Trophoblast cell (in vitro differentiated cells and primary cell): ENCODE data around the gene CD200. TPM values are rescaled to one million over a fixed set of nuclear protein-coding genes. Genes with fewer than 3 reads are reported as not detected.

ENCODE experiments used
- DNase-seq, 2 donors: peaks; one replicate each; pipeline ENCODE4 v3.0.0-alpha.2; 2016
- H2AFZ ChIP-seq: 2 replicates; pipeline ENCODE4 v1.6.1; 2013; ENCODE audit warnings: low read length, moderate library complexity, mild to moderate bottlenecking; ENCODE audit not compliant: insufficient read depth, poor library complexity
- H2AK5ac ChIP-seq: 2 replicates; pipeline ENCODE4 v1.6.1; 2013; ENCODE audit warnings: mild to moderate bottlenecking, low read length
- H2BK120ac ChIP-seq: 2 replicates; pipeline ENCODE4 v1.6.1; 2013; ENCODE audit warnings: low read length, mild to moderate bottlenecking, moderate library complexity; ENCODE audit not compliant: insufficient read depth, poor library complexity
- H2BK12ac ChIP-seq: 2 replicates; pipeline ENCODE4 v1.6.1; 2013; ENCODE audit warnings: mild to moderate bottlenecking, low read length, moderate library complexity
- H2BK5ac ChIP-seq: 2 replicates; pipeline ENCODE4 v1.6.1; 2013; ENCODE audit warnings: low read length, low read depth, moderate library complexity, mild to moderate bottlenecking; ENCODE audit not compliant: poor library complexity
- H3K14ac ChIP-seq: 2 replicates; pipeline ENCODE4 v1.6.1; 2013; ENCODE audit warnings: mild to moderate bottlenecking, low read length
- H3K18ac ChIP-seq: 2 replicates; pipeline ENCODE4 v1.6.1; 2013; ENCODE audit warnings: mild to moderate bottlenecking, low read length
- H3K23ac ChIP-seq: 2 replicates; pipeline ENCODE4 v1.6.1; 2013; ENCODE audit warnings: low read length
- H3K27ac ChIP-seq: 2 replicates; pipeline ENCODE4 v1.5.1; 2013; ENCODE audit warnings: low read depth, mild to moderate bottlenecking, inconsistent platforms, low read length, moderate library complexity
- H3K27me3 ChIP-seq: 2 replicates; pipeline ENCODE4 v1.6.1; 2013; ENCODE audit warnings: inconsistent platforms, mild to moderate bottlenecking, low read length, moderate library complexity; ENCODE audit not compliant: insufficient read depth
- H3K36me3 ChIP-seq, 2 experiments: 1 replicate in 1 of 2; 2 replicates in 1 of 2; pipeline ENCODE4 v1.6.1; 2013; ENCODE audit warnings: low read length in 2 of 2, mild to moderate bottlenecking in 2 of 2, moderate library complexity in 1 of 2; ENCODE audit not compliant: insufficient read depth in 2 of 2, control insufficient read depth in 1 of 2
- H3K4ac ChIP-seq: 2 replicates; pipeline ENCODE4 v1.6.1; 2013; ENCODE audit warnings: low read depth, mild to moderate bottlenecking, low read length, moderate library complexity
- H3K4me1 ChIP-seq, 2 experiments: 1 replicate in 1 of 2; 2 replicates in 1 of 2; pipeline ENCODE4 v1.6.1; 2013; ENCODE audit warnings: low read length in 2 of 2, mild to moderate bottlenecking in 2 of 2, moderate library complexity in 1 of 2; ENCODE audit not compliant: insufficient read depth in 2 of 2, control insufficient read depth in 1 of 2
- H3K4me2 ChIP-seq: 2 replicates; pipeline ENCODE4 v1.6.1; 2013; ENCODE audit warnings: inconsistent platforms, mild to moderate bottlenecking, low read length, moderate library complexity
- H3K4me3 ChIP-seq: 2 replicates; pipeline ENCODE4 v1.5.1; 2013; ENCODE audit warnings: mild to moderate bottlenecking, low read depth, low read length, inconsistent platforms
- H3K79me1 ChIP-seq: one replicate; pipeline ENCODE4 v1.6.1; 2013; ENCODE audit warnings: low read length
- H3K79me2 ChIP-seq: 2 replicates; pipeline ENCODE4 v1.6.1; 2013; ENCODE audit warnings: low read length, mild to moderate bottlenecking; ENCODE audit not compliant: control insufficient read depth, insufficient read depth, poor library complexity
- H3K9ac ChIP-seq: 2 replicates; pipeline ENCODE4 v1.6.1; 2013; ENCODE audit warnings: mild to moderate bottlenecking, low read length
- H3K9me3 ChIP-seq: 2 replicates; pipeline ENCODE4 v1.6.1; 2013; ENCODE audit warnings: low read depth, mild to moderate bottlenecking, control low read depth, inconsistent platforms, low read length; ENCODE audit not compliant: insufficient read depth
- H4K12ac ChIP-seq: 2 replicates; pipeline ENCODE4 v1.6.1; 2013; ENCODE audit warnings: low read depth, mild to moderate bottlenecking, low read length, moderate library complexity
- H4K8ac ChIP-seq: 2 replicates; pipeline ENCODE4 v1.6.1; 2013; ENCODE audit warnings: low read depth, mild to moderate bottlenecking, low read length, moderate library complexity
- H4K91ac ChIP-seq: one replicate; pipeline ENCODE4 v1.6.1; 2013; ENCODE audit warnings: low read depth, mild to moderate bottlenecking, low read length, moderate library complexity
- WGBS: extraction: QIAGEN DNeasy Blood & Tissue Kit; methylation state at CpG from one replicate; pipeline ENCODE4 v1.1.7; 2013; ENCODE audit warnings: missing lambda C conversion rate; ENCODE audit not compliant: insufficient read length, insufficient coverage; ENCODE audit errors: extremely low coverage; 5-methylcytosine and 5-hydroxymethylcytosine counted together
- polyA plus RNA-seq: library from polyadenylated mRNA; stranded (reverse); fragments of 200-250 nt; gene quantifications from 2 replicates; pipeline ENCODE4 v1.2.3, GENCODE V29; 2013

CD200 gene
- 7.8 TPM in 2 replicates for polyA plus RNA-seq

GRCh38 chr3:112333002-112333380, at the start of gene CD200:
Gene CD200 (plus strand): TSS chr3:112333156. CDS start chr3:112333213, 57 bp downstream.
- Histone ChIP-seq H3K4me1 (peaks cover 0 to 2% of the 10 kb centered on the region in 2 experiments), H2BK5ac (no peak within 1 kb of the TSS), H2AFZ (peak within 1 kb of the TSS; percentile 71), H3K23ac (no peak within 1 kb of the TSS), H2BK12ac (no peak within 1 kb of the TSS), H3K36me3 (no peaks in the 10 kb centered on the region), H3K4me3 (peak within 1 kb of the TSS; percentile 64), H4K12ac (no peak within 1 kb of the TSS), H3K18ac (no peak within 1 kb of the TSS), H3K9ac (no peak within 1 kb of the TSS), H4K8ac (peak within 1 kb of the TSS; percentile 35), H2AK5ac (no peak within 1 kb of the TSS), H3K14ac (no peak within 1 kb of the TSS), H3K9me3 (no peaks in the 10 kb centered on the region), H3K79me1 (no peaks in the 10 kb centered on the region), H3K4me2 (peak within 1 kb of the TSS; percentile 86), H3K27me3 (no peaks in the 10 kb centered on the region), H3K27ac (no peak within 1 kb of the TSS), H4K91ac (no peak within 1 kb of the TSS), H3K79me2 (no peaks in the 10 kb centered on the region), H3K4ac (no peak within 1 kb of the TSS), H2BK120ac (no peak within 1 kb of the TSS)
- WGBS = no CpG with 5 or more reads among the region's 28 CpGs
- DNase-seq = peak; percentile 42

- Histone ChIP-seq H3K4me3 (no peak overlapping the region), H3K18ac (no peak overlapping the region), H3K36me3 (no peaks in the 10 kb centered on the region), H3K23ac (no peak overlapping the region), H3K79me2 (no peaks in the 10 kb centered on the region), H3K27me3 (no peaks in the 10 kb centered on the region), H2BK12ac (no peak overlapping the region), H3K4me2 (no peak overlapping the region), H3K4ac (no peak overlapping the region), H4K91ac (no peak overlapping the region), H4K12ac (no peak overlapping the region), H4K8ac (no peak overlapping the region), H2AK5ac (no peak overlapping the region), H2BK120ac (no peak overlapping the region), H3K27ac (no peak overlapping the region), H3K4me1 (peaks cover 0 to 3% of the 10 kb centered on the region in 2 experiments), H3K9ac (no peak overlapping the region), H2AFZ (no peak overlapping the region), H3K14ac (no peak overlapping the region), H3K79me1 (no peaks in the 10 kb centered on the region), H3K9me3 (no peaks in the 10 kb centered on the region), H2BK5ac (no peak overlapping the region)
- DNase-seq = no peak
- no CpG with 5 or more reads among the region's 4 CpGs for WGBS
Observed at GRCh38 chr3:112289011-112289410, 43.9 kb upstream of the CD200 start.

GRCh38 chr3:112293368-112294321, 39.3 kb upstream of the CD200 start, which contains the start of gene SLC9C1:
Gene SLC9C1 (minus strand): TSS chr3:112294216. CDS start chr3:112286791, 7,425 bp downstream.
- Histone ChIP-seq H3K4ac (no peak within 1 kb of the TSS), H3K79me1 (no peaks in the 10 kb centered on the region), H3K9ac (peak within 1 kb of the TSS; percentile 26), H2BK120ac (no peak within 1 kb of the TSS), H4K8ac (no peak within 1 kb of the TSS), H2BK12ac (no peak within 1 kb of the TSS), H3K9me3 (no peaks in the 10 kb centered on the region), H3K36me3 (no peaks in the 10 kb centered on the region), H3K4me1 (peaks cover 0 to 3% of the 10 kb centered on the region in 2 experiments), H3K79me2 (no peaks in the 10 kb centered on the region), H4K91ac (no peak within 1 kb of the TSS), H2AK5ac (no peak within 1 kb of the TSS), H3K4me2 (peak within 1 kb of the TSS; percentile 50), H3K27me3 (no peaks in the 10 kb centered on the region), H3K18ac (no peak within 1 kb of the TSS), H2BK5ac (no peak within 1 kb of the TSS), H3K27ac (no peak within 1 kb of the TSS), H3K23ac (no peak within 1 kb of the TSS), H4K12ac (no peak within 1 kb of the TSS), H3K14ac (no peak within 1 kb of the TSS), H3K4me3 (no peak within 1 kb of the TSS), H2AFZ (peak within 1 kb of the TSS; percentile 9)
- peak; percentile 69 to 89 for DNase-seq
- no CpG with 5 or more reads among the region's 15 CpGs for WGBS

GRCh38 chr3:112297714-112298113, 35.2 kb upstream of the CD200 start:
- Histone ChIP-seq H3K9ac (no peak overlapping the region), H2BK5ac (no peak overlapping the region), H3K79me1 (no peaks in the 10 kb centered on the region), H3K14ac (no peak overlapping the region), H4K12ac (no peak overlapping the region), H4K91ac (no peak overlapping the region), H2BK12ac (no peak overlapping the region), H3K79me2 (no peaks in the 10 kb centered on the region), H3K18ac (no peak overlapping the region), H3K27ac (no peak overlapping the region), H3K4me2 (no peak overlapping the region), H4K8ac (no peak overlapping the region), H2BK120ac (no peak overlapping the region), H3K4me3 (no peak overlapping the region), H3K4me1 (peaks cover 0 to 3% of the 10 kb centered on the region in 2 experiments), H2AFZ (no peak overlapping the region), H3K23ac (no peak overlapping the region), H2AK5ac (no peak overlapping the region), H3K4ac (no peak overlapping the region), H3K9me3 (peaks cover 6% of the 10 kb centered on the region), H3K27me3 (no peaks in the 10 kb centered on the region), H3K36me3 (no peaks in the 10 kb centered on the region)
- DNase-seq = no peak
